Stimulated activated CD8-positive, alpha-beta memory T cell treated with anti-CD3 and anti-CD28 coated beads, Interleukin-12 subunit alpha, Interleukin-12 subunit beta, amount 100 ng/mL, for 4 hours (primary cell): ENCODE data around the gene C11orf42.

Experiments used
- DNase-seq: peaks from one replicate; pipeline ENCODE4 v3.0.0-alpha.2; 2020; ENCODE audit warnings: low read depth

Gene C11orf42

GRCh38 chr11:6205366-6205765, at the start of gene C11orf42:
TSS of gene C11orf42 (plus strand) at chr11:6205557. CDS start at chr11:6205616, 59 bp downstream.
- DNase-seq = no peak

DNA sequence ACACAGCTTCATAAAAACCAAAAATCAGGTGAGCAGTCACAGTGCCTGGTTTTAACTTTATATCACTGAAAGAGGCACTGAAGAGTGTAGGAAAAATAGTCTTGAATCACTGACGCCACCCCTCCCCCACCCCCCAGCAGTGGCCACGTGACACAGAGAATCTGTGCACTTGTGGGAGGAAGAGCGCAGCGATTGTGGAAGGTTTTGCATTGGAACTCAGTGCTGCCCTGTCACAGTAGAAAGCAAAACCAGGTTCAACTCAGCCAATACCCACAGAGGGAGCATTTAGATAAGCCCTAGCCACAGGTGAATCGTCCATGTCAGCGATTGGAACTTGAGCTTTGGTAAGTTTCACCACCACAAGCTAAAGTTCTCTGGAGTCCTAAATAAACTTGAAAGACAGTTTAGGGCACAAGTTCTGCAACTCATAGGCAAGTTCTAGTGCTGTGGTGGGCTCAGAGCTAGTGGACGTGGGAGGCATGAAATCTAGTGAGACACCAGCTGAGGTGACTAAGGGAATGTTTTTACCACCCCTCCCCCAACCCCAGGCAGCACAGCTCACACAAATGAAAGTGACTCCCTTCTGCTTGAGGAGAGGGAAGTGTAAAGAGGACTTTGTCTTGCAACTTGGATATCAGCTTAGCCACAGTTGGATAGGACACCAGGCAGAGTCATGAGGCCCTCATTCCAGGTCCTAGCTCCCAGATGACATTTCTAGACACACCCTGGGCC, 48.6 kb upstream of the C11orf42 start:
- DNase-seq = no peak

DNA sequence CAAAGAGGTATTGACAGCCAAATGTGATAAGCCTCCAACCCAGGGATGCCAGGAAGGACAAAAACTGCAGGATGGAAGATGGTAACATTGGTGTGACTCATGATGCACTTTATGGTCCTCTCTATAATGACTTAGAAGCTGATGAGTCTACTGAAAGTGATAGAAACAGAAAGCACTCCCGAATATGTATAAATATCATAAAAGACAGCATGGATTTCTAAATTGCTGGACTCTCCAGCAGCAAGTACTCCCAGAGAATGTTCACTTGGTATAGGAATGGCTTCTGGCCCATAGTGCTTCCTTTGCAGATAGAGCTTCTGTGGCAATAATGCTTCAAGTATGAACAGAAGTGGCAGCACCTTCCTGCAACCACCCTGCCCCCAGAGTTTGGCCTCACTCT, 35.1 kb upstream of the C11orf42 start, which contains the start of gene OR52B2:
TSS of gene OR52B2 (minus strand) at position 101 of the 400 bp plus-strand sequence. CDS start at position 101, 0 bp downstream.
- no peak for DNase-seq

GRCh38 chr11:6175440-6175839, 29.9 kb upstream of the C11orf42 start:
- DNase-seq = no peak

DNA sequence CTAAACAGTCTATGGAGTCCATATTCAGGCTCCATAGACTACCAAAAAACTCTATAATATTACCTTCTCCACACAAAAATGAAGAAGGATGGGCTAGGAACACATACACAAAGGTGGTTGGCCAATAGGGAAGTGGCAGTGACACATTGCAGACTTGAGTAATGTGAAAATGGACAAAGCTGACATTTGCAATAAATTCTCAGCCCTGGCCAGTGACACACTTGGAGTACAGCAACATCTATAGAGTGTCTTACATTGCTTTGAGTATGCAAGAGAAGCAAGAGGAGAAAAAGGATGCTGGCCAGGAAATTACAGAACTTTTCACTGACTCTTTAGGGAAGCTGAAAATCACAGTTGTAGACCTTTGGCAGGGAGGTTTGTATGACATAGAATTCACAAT, 13.6 kb upstream of the C11orf42 start:
- no peak for DNase-seq

DNA sequence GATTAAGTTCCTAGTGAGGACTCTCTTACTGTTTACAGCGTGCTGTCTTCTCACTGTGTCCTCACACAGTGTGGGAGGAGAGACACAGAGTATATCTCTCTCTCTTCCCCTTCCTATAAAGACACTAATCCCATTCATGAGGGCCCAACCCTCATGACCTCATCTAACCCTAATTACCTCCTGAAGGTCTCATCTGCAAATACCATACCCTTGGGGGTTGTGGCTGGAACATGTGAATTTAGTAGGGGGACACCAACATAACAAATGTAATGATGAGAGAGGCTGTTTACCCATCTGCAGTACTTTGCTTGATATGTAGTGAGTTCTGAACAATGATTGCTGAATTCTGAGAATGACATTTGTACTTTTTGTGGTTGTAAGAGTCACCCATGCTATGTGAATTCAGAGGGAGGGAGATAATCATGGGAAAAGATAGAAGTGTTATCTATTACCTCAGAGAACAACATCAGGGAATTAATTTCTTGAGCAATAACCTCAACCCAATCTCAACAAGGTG, 11.2 kb upstream of the C11orf42 start:
- DNase-seq = no peak

DNA sequence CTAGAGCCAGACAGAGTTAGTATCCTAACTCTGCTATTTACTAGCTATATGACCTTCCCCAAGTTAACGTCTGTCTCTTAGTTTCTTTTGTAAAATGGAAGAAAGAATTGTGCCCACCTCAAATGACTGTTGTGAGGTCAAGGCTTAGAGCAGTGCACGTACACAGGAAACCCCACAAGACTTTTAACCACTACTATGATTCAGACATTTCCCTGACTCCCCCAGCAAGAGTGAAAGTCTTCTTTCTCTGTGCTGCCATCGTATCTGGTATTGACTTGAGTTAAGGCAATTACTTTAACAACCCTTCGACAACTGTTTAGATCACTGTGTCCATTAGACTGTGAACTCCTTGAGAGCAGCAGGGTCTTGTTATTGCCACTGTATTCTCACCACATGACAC, 9.0 kb upstream of the C11orf42 start:
- DNase-seq = no peak

DNA sequence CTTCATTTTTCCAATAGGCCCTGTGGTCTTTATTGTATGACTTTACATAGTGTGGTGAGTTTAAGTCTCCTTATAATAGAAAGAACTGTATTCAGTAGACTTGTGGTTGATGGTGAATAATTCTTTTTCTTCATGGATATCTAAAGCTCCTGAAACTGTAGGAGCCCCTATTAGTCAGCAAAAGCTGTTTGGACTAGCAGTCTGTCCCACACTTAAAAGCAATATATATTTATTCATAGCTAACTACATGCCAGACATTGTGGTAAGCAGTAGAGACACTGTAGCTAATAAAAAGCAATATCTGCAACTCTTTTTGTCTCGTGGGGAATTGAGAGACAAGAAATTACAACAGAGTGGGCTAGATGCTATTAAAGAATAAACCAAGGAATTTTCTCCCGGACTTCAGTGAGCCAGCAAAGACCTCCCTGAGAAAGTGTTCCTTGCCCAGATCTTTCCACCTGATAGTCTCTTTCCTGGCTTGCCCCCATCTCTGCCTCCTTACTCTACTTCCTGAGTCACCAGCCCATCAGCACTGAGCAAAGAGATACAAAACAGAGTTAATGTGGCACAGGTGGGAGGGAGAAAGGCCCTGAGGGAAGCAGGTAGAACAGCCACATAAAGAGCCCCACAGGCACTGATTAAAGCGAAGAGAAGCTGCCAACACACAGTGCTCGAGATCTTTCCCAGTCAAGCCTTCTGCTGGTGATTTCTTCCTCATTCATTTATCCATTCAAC, 7.7 kb upstream of the C11orf42 start:
- no peak for DNase-seq

- no peak for DNase-seq
Measured at GRCh38 chr11:6199174-6199810, 6.1 kb upstream of the C11orf42 start, which contains the start of gene OR52W1. TSS of gene OR52W1 (plus strand) at chr11:6199224. CDS start at chr11:6199224, 0 bp downstream.

DNA sequence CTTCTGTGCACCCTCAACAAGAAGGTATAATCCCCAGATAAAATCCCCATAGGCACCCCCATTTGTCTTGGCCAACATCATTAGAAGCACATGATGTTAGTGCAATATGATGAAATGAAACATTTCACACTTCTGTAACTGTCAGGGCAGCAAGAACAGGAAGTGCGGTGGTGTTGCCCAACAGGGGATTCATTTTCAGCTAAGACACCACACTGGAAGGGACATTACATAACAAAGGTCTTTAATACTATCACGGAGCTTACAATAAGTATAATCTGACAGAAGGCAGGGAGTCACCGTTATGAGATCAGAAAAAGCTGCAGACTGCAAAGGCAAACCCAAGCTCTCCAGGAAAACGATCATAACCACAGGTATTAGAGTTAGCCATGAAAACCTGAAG, 4.4 kb upstream of the C11orf42 start:
- DNase-seq = no peak

- DNase-seq = no peak
Measured at GRCh38 chr11:6201481-6201880, 3.9 kb upstream of the C11orf42 start.

- DNase-seq = no peak
Measured at GRCh38 chr11:6202041-6202440, 3.3 kb upstream of the C11orf42 start.

DNA sequence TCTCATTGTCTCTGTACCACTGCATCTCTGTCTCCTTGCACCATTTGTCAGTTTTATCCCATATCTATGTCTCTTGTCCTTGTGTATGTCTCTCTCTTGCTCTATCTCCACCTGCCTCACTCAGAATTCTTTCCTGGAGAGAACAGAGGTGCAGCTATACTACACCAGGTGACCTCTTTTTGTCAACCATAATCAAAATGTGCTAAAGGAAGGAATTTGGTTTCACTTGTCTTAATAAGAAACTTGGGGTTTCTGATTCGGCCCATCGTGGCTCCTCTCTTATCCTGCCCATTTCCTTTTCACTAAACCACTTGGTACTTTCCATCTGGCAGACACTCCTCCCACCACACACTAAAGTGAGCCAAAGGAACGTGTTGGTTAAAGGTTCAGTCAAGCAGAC, 2.0 kb upstream of the C11orf42 start:
- no peak for DNase-seq

DNA sequence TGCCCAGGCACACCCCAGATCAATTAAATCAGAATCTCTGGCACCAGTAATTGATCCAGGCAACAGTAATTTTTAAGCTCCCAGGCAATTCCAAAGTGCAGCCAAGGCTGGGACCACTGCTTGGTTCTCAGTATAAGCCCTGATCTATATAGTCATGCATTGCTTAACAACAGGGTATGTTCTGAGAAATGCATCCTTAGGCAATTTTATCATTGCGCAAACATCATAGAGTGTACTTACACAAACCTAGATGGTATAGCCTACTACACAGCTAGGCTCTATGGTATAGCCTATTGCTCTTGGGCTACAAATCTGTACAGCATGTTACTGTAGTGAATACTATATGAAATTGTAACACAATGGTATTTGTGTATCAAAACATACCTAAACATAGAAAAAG, 651 bp upstream of the C11orf42 start:
- DNase-seq = no peak

DNA sequence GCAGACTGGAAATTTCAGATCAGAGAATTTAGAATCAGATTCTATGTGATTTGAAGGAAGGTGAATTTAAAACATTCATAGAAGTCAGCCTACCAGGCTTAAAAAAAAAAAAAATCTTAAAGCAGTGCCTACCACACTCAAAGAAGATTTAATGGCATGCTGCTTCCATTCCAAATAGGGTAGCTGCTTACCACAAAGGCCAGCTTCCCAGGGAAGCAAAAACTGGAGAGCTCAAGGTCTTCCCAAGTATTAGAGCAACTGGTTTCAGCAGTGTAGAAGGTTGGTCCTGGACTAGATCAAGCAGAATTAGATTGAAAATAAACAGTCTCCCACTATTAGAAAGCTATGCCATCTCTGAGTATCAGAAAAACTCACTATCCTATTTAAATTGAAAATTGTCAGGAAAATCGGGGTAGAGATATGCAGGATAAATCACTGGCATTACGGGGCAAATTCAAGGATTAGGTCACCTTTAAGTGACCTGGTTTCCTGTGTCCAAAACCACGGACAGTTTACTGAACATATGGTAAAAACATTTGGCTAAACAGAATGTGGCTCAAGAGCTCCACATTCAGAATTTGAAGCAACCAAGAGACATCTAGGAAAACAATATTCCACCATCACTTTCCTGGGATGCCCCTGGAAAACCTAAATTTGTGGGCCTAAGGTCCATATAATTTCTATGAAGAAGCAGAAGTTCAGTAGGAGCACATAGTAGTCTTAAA, 1.3 kb downstream of the C11orf42 start:
- no peak for DNase-seq

DNA sequence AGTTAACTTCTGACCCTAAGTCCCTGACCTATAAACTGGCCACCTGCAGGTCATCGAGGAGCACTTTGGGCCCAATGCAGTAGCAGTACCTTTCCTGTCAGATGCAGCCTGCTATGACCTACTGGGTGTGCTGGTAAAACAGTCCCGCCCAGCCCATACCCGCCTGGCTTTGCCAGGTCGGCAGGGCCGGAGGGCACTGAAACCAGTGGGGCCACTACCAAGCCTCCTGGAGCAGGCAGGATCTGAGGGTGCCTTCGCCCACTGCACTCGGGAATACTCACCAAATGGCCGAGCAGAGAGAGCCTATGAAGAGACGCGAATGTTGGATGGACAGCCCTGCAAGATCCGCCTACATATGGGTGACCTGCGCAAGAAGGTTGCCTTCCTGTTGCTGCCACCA, 4.4 kb downstream of the C11orf42 start:
- no peak for DNase-seq

DNA sequence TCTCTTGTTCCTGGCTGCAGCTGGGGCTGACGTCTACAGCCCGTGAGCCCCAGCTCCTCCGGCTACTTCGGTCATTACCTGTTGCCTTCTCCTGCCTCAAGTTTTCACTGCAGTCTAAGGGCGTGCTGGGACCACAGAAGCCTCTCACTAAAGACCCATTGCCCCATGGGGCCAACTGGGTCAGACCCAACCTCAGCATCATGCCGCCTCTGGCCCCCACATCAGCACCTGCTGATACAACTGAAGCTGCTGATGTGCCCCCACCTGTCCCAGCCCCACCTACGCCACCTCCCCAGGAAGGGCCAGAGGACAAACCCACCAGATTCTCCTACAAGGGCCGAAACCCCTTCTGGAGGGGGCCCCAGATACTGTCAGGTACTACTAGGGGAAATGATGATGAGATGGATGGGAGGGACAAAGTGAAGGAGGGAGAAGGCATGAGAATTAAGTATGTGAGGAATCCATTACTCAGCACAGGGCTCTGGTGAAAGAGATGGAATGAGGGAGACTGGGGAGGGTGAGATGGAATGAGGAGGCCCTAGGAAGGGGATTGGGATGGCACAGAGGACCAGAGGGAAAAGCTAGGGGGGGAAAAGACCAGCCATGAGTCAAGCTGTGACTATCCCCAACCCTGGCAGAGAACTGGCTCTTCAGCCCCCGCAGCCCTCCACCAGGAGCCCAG, 5.1 kb downstream of the C11orf42 start:
- DNase-seq = no peak

DNA sequence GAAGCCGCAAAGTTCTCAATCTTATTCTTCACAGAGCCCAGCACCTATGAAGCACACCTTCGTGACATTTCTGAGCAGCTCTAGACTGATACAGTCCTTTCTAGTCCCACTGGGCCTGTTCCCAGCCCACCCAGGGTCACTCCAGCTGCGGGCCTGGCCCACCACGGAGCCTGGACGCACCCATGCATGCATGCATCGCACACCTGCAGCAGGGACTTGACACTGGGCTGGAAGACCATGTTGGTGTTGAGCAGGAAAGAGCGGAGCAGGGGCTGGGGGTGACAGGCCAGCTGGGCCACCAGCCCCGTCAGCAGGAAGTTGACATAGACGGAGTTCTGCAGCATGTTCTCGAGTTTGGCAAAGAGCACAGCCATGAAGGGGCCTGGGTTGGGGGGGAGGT, 9.2 kb downstream of the C11orf42 start:
- no peak for DNase-seq

- no peak for DNase-seq
Measured at GRCh38 chr11:6216501-6216900, 11.1 kb downstream of the C11orf42 start.

- no peak for DNase-seq
Measured at GRCh38 chr11:6217722-6218121, 12.4 kb downstream of the C11orf42 start.

DNA sequence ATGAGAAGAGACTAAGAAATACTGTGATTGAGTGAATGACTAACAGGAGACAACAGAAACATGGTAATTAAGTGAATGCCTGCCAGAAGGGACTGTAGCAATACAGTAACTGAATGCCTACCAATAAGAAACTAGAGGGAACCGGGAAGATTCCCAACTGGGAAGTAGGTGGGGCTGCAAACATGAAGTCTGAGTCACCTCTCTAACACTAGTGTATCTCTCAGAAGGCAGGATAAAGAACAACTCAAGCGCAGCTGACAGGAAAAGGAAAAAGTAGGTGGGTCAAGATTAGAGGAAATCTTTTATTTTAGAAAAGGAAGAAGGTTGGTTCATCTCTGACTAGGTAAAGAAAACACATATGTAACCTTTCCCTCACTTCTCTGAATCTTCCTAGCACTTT, 14.0 kb downstream of the C11orf42 start:
- DNase-seq = no peak
